Thoracic aorta (tissue), 2 donors: ENCODE results near the gene IDE. TPM values are rescaled to one million over a fixed set of nuclear protein-coding genes. Genes with fewer than 3 reads are reported as not detected.

Source experiments
- ATAC-seq: fragments of 150-250 bp; one replicate; pipeline ENCODE4 v1.8.0; 2017; ENCODE audit warnings: low read depth; ENCODE audit not compliant: insufficient number of reproducible peaks, low FRiP score
- DNase-seq: peaks from one replicate; pipeline ENCODE4 v3.0.0-alpha.2; 2020; ENCODE audit warnings: low spot score
- H3K27ac ChIP-seq, 2 donors: fragments of 200-600 bp; sonication (generic); 1 replicate in 1 of 2; 2 replicates in 1 of 2; pipeline ENCODE4 v1.5.1; 2016; ENCODE audit warnings: mild to moderate bottlenecking in 2 of 2, moderate library complexity in 2 of 2
- H3K27me3 ChIP-seq: fragments of 200-600 bp; sonication (generic); replicated peaks from 2 replicates; pipeline ENCODE4 v1.6.0; 2016; ENCODE audit warnings: mild to moderate bottlenecking; ENCODE audit not compliant: insufficient read depth
- H3K36me3 ChIP-seq: fragments of 200-600 bp; sonication (generic); one replicate; pipeline ENCODE4 v1.5.1; 2016
- H3K4me1 ChIP-seq, 2 donors: fragments of 200-600 bp; sonication (generic); 1 replicate in 1 of 2; 2 replicates in 1 of 2; pipeline versions ENCODE4 v1.5.1 to v1.6.0; 2016; ENCODE audit warnings: low read depth in 2 of 2, mild to moderate bottlenecking in 1 of 2; ENCODE audit not compliant: control insufficient read depth in 1 of 2
- H3K4me3 ChIP-seq: fragments of 200-600 bp; sonication (generic); 2 replicates; pipeline ENCODE4 v1.5.1; 2016; ENCODE audit warnings: mild to moderate bottlenecking
- H3K9me3 ChIP-seq: fragments of 200-600 bp; sonication (generic); 2 replicates; pipeline ENCODE4 v1.5.1; 2016
- CTCF ChIP-seq: fragments of 200-600 bp; sonication (generic); IDR thresholded peaks from one replicate; pipeline ENCODE4 v1.5.1; 2019; ENCODE audit warnings: antibody characterized with exemption
- total RNA-seq, 2 donors: library from RNA; depleted of rRNA; stranded (reverse); fragments of >200 nt; gene quantifications; one replicate each; pipeline versions ENCODE4 v1.1.0 to v1.2.3, GENCODE V29; 2016

Gene IDE
- total RNA-seq, 2 donors from 2014 or later = 26.0 to 39.1 TPM

- Histone ChIP-seq H3K9me3 (no peaks in the 10 kb centered on the region), H3K36me3 (peaks cover 5% of the 10 kb centered on the region), H3K4me1 (no peaks in the 10 kb centered on the region), H3K4me3 (no peak overlapping the region), H3K27me3 (no peaks in the 10 kb centered on the region), H3K27ac (no peak overlapping the region)
- TF ChIP-seq CTCF = no peak
- DNase-seq (no peak), ATAC-seq (no peak)
Measured at GRCh38 chr10:92547676-92548075, 26.2 kb downstream of the IDE start.

- Histone ChIP-seq H3K36me3 (peaks cover 5% of the 10 kb centered on the region), H3K4me3 (no peak overlapping the region), H3K27me3 (no peaks in the 10 kb centered on the region), H3K27ac (no peak overlapping the region), H3K4me1 (no peaks in the 10 kb centered on the region), H3K9me3 (no peaks in the 10 kb centered on the region)
- ATAC-seq = no peak
- DNase-seq = no peak
- no peak for TF ChIP-seq CTCF
Measured at GRCh38 chr10:92545556-92545955, 28.3 kb downstream of the IDE start.

GRCh38 chr10:92544296-92544695 lies 29.6 kb downstream of the IDE start:
- no peak for DNase-seq
- ATAC-seq = no peak
- TF ChIP-seq CTCF = no peak
- Histone ChIP-seq H3K27me3 (no peaks in the 10 kb centered on the region), H3K36me3 (peaks cover 5% of the 10 kb centered on the region), H3K4me3 (no peak overlapping the region), H3K27ac (no peak overlapping the region), H3K4me1 (no peaks in the 10 kb centered on the region), H3K9me3 (no peaks in the 10 kb centered on the region)

GRCh38 chr10:92542458-92542857 lies 31.4 kb downstream of the IDE start:
- no peak for TF ChIP-seq CTCF
- Histone ChIP-seq H3K4me3 (no peak overlapping the region), H3K27ac (no peak overlapping the region), H3K4me1 (peaks cover 0 to 9% of the 10 kb centered on the region in 2 donors), H3K36me3 (no peaks in the 10 kb centered on the region), H3K9me3 (no peaks in the 10 kb centered on the region), H3K27me3 (no peaks in the 10 kb centered on the region)
- DNase-seq (no peak), ATAC-seq (no peak)

- ATAC-seq = no peak
- DNase-seq = no peak
- no peak for TF ChIP-seq CTCF
- no peak overlapping the region for H3K27ac ChIP-seq
- H3K27me3 ChIP-seq = no peaks in the 10 kb centered on the region
- no peaks in the 10 kb centered on the region for H3K36me3 ChIP-seq
- H3K9me3 ChIP-seq = no peaks in the 10 kb centered on the region
- H3K4me3 ChIP-seq = no peak overlapping the region
- peaks cover 0 to 9% of the 10 kb centered on the region in 2 donors for H3K4me1 ChIP-seq
Measured at GRCh38 chr10:92541583-92541982, 32.3 kb downstream of the IDE start.
